H1 (cell line): ENCODE results near the gene ZNF831. TPM values are rescaled to one million over a fixed set of nuclear protein-coding genes. Genes with fewer than 3 reads are reported as not detected.

Source experiments
- CREB1 ChIP-seq: IDR thresholded peaks from 2 replicates; pipeline ENCODE4 v1.6.1; 2012; ENCODE audit warnings: inconsistent platforms
- KDM1A ChIP-seq: fragments of 200-600, 300-600 bp; sonication (generic); IDR thresholded peaks from 2 replicates; pipeline ENCODE4 v1.7.1; 2016; ENCODE audit warnings: mild to moderate bottlenecking, low read length, borderline replicate concordance
- SP1 ChIP-seq: IDR thresholded peaks from 2 replicates; pipeline ENCODE4 v1.6.1; 2011; ENCODE audit warnings: low read depth, low read length
- SP2 ChIP-seq: IDR thresholded peaks from 2 replicates; pipeline ENCODE4 v1.6.1; 2012; ENCODE audit warnings: mild to moderate bottlenecking, low read length, inconsistent platforms
- polyA plus RNA-seq, 7 experiments: library from polyadenylated mRNA; depleted of rRNA in 3 of 7; stranded (reverse) in 5 of 7; unstranded in 2 of 7; fragments of >200 nt in 5 of 7; fragments of 200-250 nt in 2 of 7; gene quantifications; 1 replicate in 5 of 7; 2 replicates in 1 of 7; 4 replicates in 1 of 7; pipeline versions ENCODE4 v1.2.1 to v1.2.3, GENCODE V29; 2011 to 2013; ENCODE audit warnings: missing spikeins in 2 of 7, mixed read lengths in 2 of 7
- total RNA-seq: library from RNA; stranded (reverse); fragmentation: NEBNext Ultra II Directional; extraction: Animal tissue kit (Norgen Biotek cat#: 25700); gene quantifications from 2 replicates; pipeline ENCODE4 v1.2.1, GENCODE V29; 2021
- TF ChIP-seq, protein P1 (sequence below), 3 experiments: IDR thresholded peaks; 1 replicate in 2 of 3; 2 replicates in 1 of 3; pipeline versions ENCODE4 v1.5.1 to v1.6.1; 2011; ENCODE audit warnings: low read length in 3 of 3, mild to moderate bottlenecking in 3 of 3, inconsistent platforms in 2 of 3, low read depth in 1 of 3, moderate library complexity in 1 of 3; ENCODE audit not compliant: insufficient read depth in 1 of 3; ENCODE audit errors: control extremely low read depth in 1 of 3
- TF ChIP-seq, protein P2 (sequence below): IDR thresholded peaks from 2 replicates; pipeline ENCODE4 v1.6.1; 2012; ENCODE audit warnings: inconsistent platforms

Gene ZNF831
- total and polyA plus RNA-seq, 2 of the 8 experiments (the other 6 are each of a cell fraction or from before 2014, with no cell fraction given): not detected

GRCh38 chr20:59135093-59135492, 28.5 kb upstream of the ZNF831 start (continued):
- TF ChIP-seq, protein P1, sequence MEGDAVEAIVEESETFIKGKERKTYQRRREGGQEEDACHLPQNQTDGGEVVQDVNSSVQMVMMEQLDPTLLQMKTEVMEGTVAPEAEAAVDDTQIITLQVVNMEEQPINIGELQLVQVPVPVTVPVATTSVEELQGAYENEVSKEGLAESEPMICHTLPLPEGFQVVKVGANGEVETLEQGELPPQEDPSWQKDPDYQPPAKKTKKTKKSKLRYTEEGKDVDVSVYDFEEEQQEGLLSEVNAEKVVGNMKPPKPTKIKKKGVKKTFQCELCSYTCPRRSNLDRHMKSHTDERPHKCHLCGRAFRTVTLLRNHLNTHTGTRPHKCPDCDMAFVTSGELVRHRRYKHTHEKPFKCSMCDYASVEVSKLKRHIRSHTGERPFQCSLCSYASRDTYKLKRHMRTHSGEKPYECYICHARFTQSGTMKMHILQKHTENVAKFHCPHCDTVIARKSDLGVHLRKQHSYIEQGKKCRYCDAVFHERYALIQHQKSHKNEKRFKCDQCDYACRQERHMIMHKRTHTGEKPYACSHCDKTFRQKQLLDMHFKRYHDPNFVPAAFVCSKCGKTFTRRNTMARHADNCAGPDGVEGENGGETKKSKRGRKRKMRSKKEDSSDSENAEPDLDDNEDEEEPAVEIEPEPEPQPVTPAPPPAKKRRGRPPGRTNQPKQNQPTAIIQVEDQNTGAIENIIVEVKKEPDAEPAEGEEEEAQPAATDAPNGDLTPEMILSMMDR (IDR thresholded peaks at IDR 0.05; ENCODE audit: control extremely low read depth in 1 of 3, insufficient read depth in 1 of 3, low read depth in 1 of 3, low read length in 3 of 3): no peak
- TF ChIP-seq CREB1 (no peak), SP1 (no peak), SP2 (no peak), KDM1A (no peak)
- TF ChIP-seq, protein P2, sequence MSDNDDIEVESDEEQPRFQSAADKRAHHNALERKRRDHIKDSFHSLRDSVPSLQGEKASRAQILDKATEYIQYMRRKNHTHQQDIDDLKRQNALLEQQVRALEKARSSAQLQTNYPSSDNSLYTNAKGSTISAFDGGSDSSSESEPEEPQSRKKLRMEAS: no peak
